SU-DHL-6 (cell line): Measurements from ENCODE around the gene CEP170B.

ENCODE experiments used
- H2AFZ ChIP-seq: fragments of 200-600 bp; sonication (generic); 2 replicates; pipeline ENCODE4 v1.6.1; 2014; ENCODE audit warnings: low read depth, mild to moderate bottlenecking, moderate library complexity, mixed read lengths, antibody characterized with exemption, low read length; ENCODE audit not compliant: severe bottlenecking
- H3F3A ChIP-seq: fragments of 200-600 bp; shearing (Covaris generic); 2 replicates; pipeline ENCODE4 v1.6.0; 2016; ENCODE audit warnings: antibody characterized with exemption, mild to moderate bottlenecking; ENCODE audit not compliant: insufficient read depth
- H3K27ac ChIP-seq: fragments of 200-600 bp; sonication (generic); 2 replicates; pipeline ENCODE4 v1.5.1; 2016; ENCODE audit warnings: low read depth, mild to moderate bottlenecking, low read length, moderate library complexity, mixed read lengths
- H3K27me3 ChIP-seq: fragments of 200-600 bp; sonication (generic), shearing (Covaris generic); 2 replicates; pipeline ENCODE4 v1.6.0; 2014; ENCODE audit warnings: mild to moderate bottlenecking, low read length
- H3K36me3 ChIP-seq: fragments of 200-600 bp; sonication (generic); 2 replicates; pipeline ENCODE4 v1.6.1; 2014; ENCODE audit warnings: mild to moderate bottlenecking, low read length, mixed read lengths
- H3K4me2 ChIP-seq: fragments of 300-600, 200-600 bp; shearing (Covaris generic), sonication (generic); 2 replicates; pipeline ENCODE4 v1.6.0; 2014; ENCODE audit warnings: low read length, low read depth, mild to moderate bottlenecking; ENCODE audit not compliant: poor library complexity, severe bottlenecking
- H3K4me3 ChIP-seq: fragments of 200-600 bp; sonication (generic); 2 replicates; pipeline ENCODE4 v1.5.1; 2014; ENCODE audit warnings: antibody characterized with exemption, low read length, mild to moderate bottlenecking, mixed read lengths; ENCODE audit not compliant: insufficient read depth, poor library complexity, severe bottlenecking
- H3K79me2 ChIP-seq: fragments of 200-600 bp; sonication (generic); 2 replicates; pipeline ENCODE4 v1.6.1; 2014; ENCODE audit warnings: mild to moderate bottlenecking, low read length, moderate library complexity; ENCODE audit not compliant: insufficient read depth
- H3K9ac ChIP-seq: fragments of 200-600 bp; sonication (generic); 2 replicates; pipeline ENCODE4 v1.7.0; 2014; ENCODE audit warnings: mild to moderate bottlenecking, low read length
- H3K9me2 ChIP-seq: fragments of 200-600 bp; sonication (generic); replicated peaks from 2 replicates; pipeline ENCODE4 v1.6.1; 2014; ENCODE audit warnings: low read length; ENCODE audit not compliant: insufficient read depth
- H3K9me3 ChIP-seq: fragments of 200-600 bp; sonication (generic); 2 replicates; pipeline ENCODE4 v1.6.1; 2014; ENCODE audit warnings: low read length, mixed read lengths; ENCODE audit not compliant: insufficient read depth
- H4K20me1 ChIP-seq: fragments of 200-600 bp; sonication (generic); 2 replicates; pipeline ENCODE4 v1.6.1; 2014; ENCODE audit warnings: low read depth, mild to moderate bottlenecking, antibody characterized with exemption, low read length, moderate library complexity, mixed read lengths
- CTCF ChIP-seq: fragments of 200-600 bp; sonication (generic); IDR thresholded peaks from one replicate; pipeline ENCODE4 v1.5.1; 2017; ENCODE audit warnings: antibody characterized with exemption, mild to moderate bottlenecking, low read length, moderate library complexity; ENCODE audit not compliant: insufficient read depth, poor library complexity, severe bottlenecking
- EZH2phosphoT487 ChIP-seq: fragments of 200-600 bp; sonication (generic), shearing (Covaris generic); conservative IDR thresholded peaks from 2 replicates; pipeline ENCODE4 v1.6.1; 2018; ENCODE audit warnings: mild to moderate bottlenecking, antibody characterized with exemption, low read length, moderate library complexity, mixed read lengths

Gene CEP170B

GRCh38 chr14:104912053-104912452, 47.0 kb downstream of the CEP170B start:
- Histone ChIP-seq H3K4me2 (no peak overlapping the region), H3K4me3 (no peak overlapping the region), H3F3A (no peaks in the 10 kb centered on the region), H3K79me2 (no peaks in the 10 kb centered on the region), H3K9me2 (no peaks in the 10 kb centered on the region), H3K9me3 (no peaks in the 10 kb centered on the region; the same call in 1 of the 2 replicates), H3K36me3 (no peaks in the 10 kb centered on the region), H3K9ac (no peak overlapping the region), H2AFZ (no peak overlapping the region), H4K20me1 (no peaks in the 10 kb centered on the region), H3K27me3 (no peaks in the 10 kb centered on the region), H3K27ac (no peak overlapping the region)
- TF ChIP-seq EZH2phosphoT487 (no peak), CTCF (no peak)

- no peaks in the 10 kb centered on the region for H3K9me2 ChIP-seq
- H3K4me3 ChIP-seq, result no peak overlapping the region
- H2AFZ ChIP-seq, result no peak overlapping the region
- H3K79me2 ChIP-seq, result no peaks in the 10 kb centered on the region
- TF ChIP-seq CTCF, result no peak
- no peak for TF ChIP-seq EZH2phosphoT487
- no peaks in the 10 kb centered on the region for H3K36me3 ChIP-seq
- H4K20me1 ChIP-seq, result no peaks in the 10 kb centered on the region
- no peak overlapping the region for H3K4me2 ChIP-seq
- H3F3A ChIP-seq, result no peaks in the 10 kb centered on the region
- H3K27ac ChIP-seq, result no peak overlapping the region
- H3K9ac ChIP-seq, result no peak overlapping the region
- no peaks in the 10 kb centered on the region for H3K27me3 ChIP-seq
- no peaks in the 10 kb centered on the region; the same call in 1 of the 2 replicates for H3K9me3 ChIP-seq
Observed at GRCh38 chr14:104913435-104913834, 48.4 kb downstream of the CEP170B start.

- Histone ChIP-seq H3K79me2 (no peaks in the 10 kb centered on the region), H3K4me3 (no peak overlapping the region), H3F3A (no peaks in the 10 kb centered on the region), H2AFZ (no peak overlapping the region), H3K9ac (no peak overlapping the region), H3K36me3 (no peaks in the 10 kb centered on the region), H3K27me3 (no peaks in the 10 kb centered on the region), H4K20me1 (no peaks in the 10 kb centered on the region), H3K9me3 (no peaks in the 10 kb centered on the region), H3K4me2 (no peak overlapping the region), H3K27ac (no peak overlapping the region), H3K9me2 (no peaks in the 10 kb centered on the region)
- TF ChIP-seq CTCF, result no peak
- no peak for TF ChIP-seq EZH2phosphoT487
Observed at GRCh38 chr14:104917116-104917515, 52.0 kb downstream of the CEP170B start.
